ENCODE measurements around the gene FNIP2.

The FNIP2 gene

DNA sequence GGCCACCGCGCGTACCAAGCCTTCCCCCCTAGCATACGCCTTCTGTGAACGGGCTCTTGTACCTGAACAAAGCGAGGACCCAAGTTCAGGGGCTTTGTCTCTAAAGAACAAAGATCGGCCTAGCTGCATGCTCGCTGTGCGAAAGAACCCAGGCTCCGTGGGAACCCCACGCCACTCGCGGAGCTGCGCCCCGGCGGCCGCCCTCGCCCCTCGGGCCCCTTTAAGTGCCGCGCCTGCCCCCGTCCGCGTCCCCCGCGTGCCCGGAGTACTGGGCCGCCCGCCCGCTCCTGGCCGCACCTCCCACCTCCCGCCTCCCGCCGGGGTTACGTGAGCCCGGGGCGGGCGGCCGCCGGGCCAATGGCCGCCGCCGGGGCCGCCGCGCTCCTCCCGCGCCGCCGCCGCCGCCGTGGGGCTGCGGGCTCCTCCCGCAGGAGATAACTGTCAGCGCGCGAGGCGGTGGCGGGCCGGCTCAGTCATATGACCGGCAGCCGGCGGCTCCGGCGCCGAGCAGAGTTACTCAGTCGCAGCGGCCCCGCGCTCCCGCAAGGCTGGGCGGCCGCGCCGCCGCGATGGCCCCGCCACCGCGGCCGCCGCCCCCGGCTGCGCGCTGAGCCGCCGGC is at the start of gene FNIP2:
TSS of gene FNIP2 (plus strand) at position 472 of the 620 bp plus-strand sequence. CDS start 187 bp downstream, outside the sequence.
- Histone ChIP-seq H3K4me1 (ENCODE audit: control insufficient read depth in 1 of 2, insufficient read depth in 2 of 2, low read length in 2 of 2) (peaks cover 22 to 30% of the 10 kb centered on the region in 2 donors), H3K36me3 (ENCODE audit: control insufficient read depth in 1 of 2, insufficient read depth in 2 of 2, low read length in 2 of 2) (no peaks in the 10 kb centered on the region), H3K9ac (ENCODE audit: low read depth in 1 of 2, low read length in 2 of 2) (peak within 1 kb of the TSS; percentile 73 to 90), H3K9me3 (ENCODE audit: control insufficient read depth in 1 of 2, low read length in 2 of 2) (no peaks in the 10 kb centered on the region), H3K27ac (ENCODE audit: low read depth, low read length) (peak within 1 kb of the TSS; percentile 56), H3K4me3 (ENCODE audit: low read depth in 1 of 2, low read length in 2 of 2) (peak within 1 kb of the TSS; percentile 91 to 94), H3K27me3 (ENCODE audit: control insufficient read depth in 1 of 2, insufficient read depth in 2 of 2, low read length in 2 of 2) (no peaks in the 10 kb centered on the region)

GRCh38 chr4:158721680-158722079 is 47.1 kb upstream of the FNIP2 start:
- H3K36me3 ChIP-seq (ENCODE audit: control insufficient read depth in 1 of 2, insufficient read depth in 2 of 2, low read length in 2 of 2): peaks cover 25 to 42% of the 10 kb centered on the region in 2 donors
- no peaks in the 10 kb centered on the region for H3K27me3 ChIP-seq (ENCODE audit: control insufficient read depth in 1 of 2, insufficient read depth in 2 of 2, low read length in 2 of 2)
- H3K4me1 ChIP-seq (ENCODE audit: control insufficient read depth in 1 of 2, insufficient read depth in 2 of 2, low read length in 2 of 2): peaks cover 7 to 11% of the 10 kb centered on the region in 2 donors
- H3K9ac ChIP-seq (ENCODE audit: low read depth in 1 of 2, low read length in 2 of 2): no peak overlapping the region
- peak overlapping the region; percentile 84 to 94 for H3K4me3 ChIP-seq (ENCODE audit: low read depth in 1 of 2, low read length in 2 of 2)
- H3K27ac ChIP-seq (ENCODE audit: low read depth, low read length): no peak overlapping the region
- H3K9me3 ChIP-seq (ENCODE audit: control insufficient read depth in 1 of 2, low read length in 2 of 2): no peaks in the 10 kb centered on the region

GRCh38 chr4:158722291-158722916 is 46.4 kb upstream of the FNIP2 start:
- H3K27ac ChIP-seq (ENCODE audit: low read depth, low read length): peak overlapping the region; percentile 90
- H3K9ac ChIP-seq (ENCODE audit: low read depth in 1 of 2, low read length in 2 of 2): peak overlapping the region; percentile 93 to 97
- H3K4me1 ChIP-seq (ENCODE audit: control insufficient read depth in 1 of 2, insufficient read depth in 2 of 2, low read length in 2 of 2): peaks cover 7 to 11% of the 10 kb centered on the region in 2 donors
- peak overlapping the region; percentile 84 to 94 for H3K4me3 ChIP-seq (ENCODE audit: low read depth in 1 of 2, low read length in 2 of 2)
- peaks cover 20 to 37% of the 10 kb centered on the region in 2 donors for H3K36me3 ChIP-seq (ENCODE audit: control insufficient read depth in 1 of 2, insufficient read depth in 2 of 2, low read length in 2 of 2)
- H3K9me3 ChIP-seq (ENCODE audit: control insufficient read depth in 1 of 2, low read length in 2 of 2): no peaks in the 10 kb centered on the region
- H3K27me3 ChIP-seq (ENCODE audit: control insufficient read depth in 1 of 2, insufficient read depth in 2 of 2, low read length in 2 of 2): no peaks in the 10 kb centered on the region

GRCh38 chr4:158722917-158723793 is 45.7 kb upstream of the FNIP2 start, which contains the start of gene PPID:
PPID (minus strand) TSS chr4:158723396; CDS start chr4:158723288, 108 bp downstream.
- Histone ChIP-seq H3K4me1 (ENCODE audit: control insufficient read depth in 1 of 2, insufficient read depth in 2 of 2, low read length in 2 of 2) (peaks cover 7 to 11% of the 10 kb centered on the region in 2 donors), H3K27ac (ENCODE audit: low read depth, low read length) (peak within 1 kb of the TSS; percentile 90), H3K36me3 (ENCODE audit: control insufficient read depth in 1 of 2, insufficient read depth in 2 of 2, low read length in 2 of 2) (peaks cover 16 to 29% of the 10 kb centered on the region in 2 donors), H3K9me3 (ENCODE audit: control insufficient read depth in 1 of 2, low read length in 2 of 2) (no peaks in the 10 kb centered on the region), H3K27me3 (ENCODE audit: control insufficient read depth in 1 of 2, insufficient read depth in 2 of 2, low read length in 2 of 2) (no peaks in the 10 kb centered on the region), H3K9ac (ENCODE audit: low read depth in 1 of 2, low read length in 2 of 2) (peak within 1 kb of the TSS; percentile 93 to 97), H3K4me3 (ENCODE audit: low read depth in 1 of 2, low read length in 2 of 2) (peak within 1 kb of the TSS; percentile 84 to 94)

- Histone ChIP-seq H3K36me3 (ENCODE audit: control insufficient read depth in 1 of 2, insufficient read depth in 2 of 2, low read length in 2 of 2) (peaks cover 4 to 14% of the 10 kb centered on the region in 2 donors), H3K9ac (ENCODE audit: low read depth in 1 of 2, low read length in 2 of 2) (no peak overlapping the region), H3K27me3 (ENCODE audit: control insufficient read depth in 1 of 2, insufficient read depth in 2 of 2, low read length in 2 of 2) (peaks cover 0 to 4% of the 10 kb centered on the region in 2 donors), H3K9me3 (ENCODE audit: control insufficient read depth in 1 of 2, low read length in 2 of 2) (no peaks in the 10 kb centered on the region), H3K4me1 (ENCODE audit: control insufficient read depth in 1 of 2, insufficient read depth in 2 of 2, low read length in 2 of 2) (peaks cover 7 to 11% of the 10 kb centered on the region in 2 donors), H3K4me3 (ENCODE audit: low read depth in 1 of 2, low read length in 2 of 2) (no peak overlapping the region), H3K27ac (ENCODE audit: low read depth, low read length) (no peak overlapping the region)
Observed at GRCh38 chr4:158724637-158725036, 44.2 kb upstream of the FNIP2 start.

DNA sequence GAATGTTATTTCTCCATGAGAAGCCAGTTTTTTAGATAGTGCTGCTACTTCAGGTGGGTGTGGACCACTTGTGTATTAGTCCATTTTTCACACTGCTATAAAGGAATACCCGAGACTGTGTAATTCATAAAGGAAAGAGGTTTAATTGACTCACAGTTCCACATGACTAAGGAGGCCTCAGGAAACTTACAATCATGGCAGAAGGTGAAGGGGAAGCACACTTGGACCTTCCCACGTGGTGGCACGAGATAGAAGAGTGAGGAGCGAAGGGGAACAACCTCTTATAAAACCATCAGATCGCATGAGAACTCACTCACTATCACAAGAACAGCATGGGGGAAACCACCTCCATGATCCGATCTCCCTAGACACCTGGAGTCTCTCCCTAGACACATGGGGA is 42.2 kb upstream of the FNIP2 start:
- Histone ChIP-seq H3K9me3 (ENCODE audit: control insufficient read depth in 1 of 2, low read length in 2 of 2) (no peaks in the 10 kb centered on the region), H3K4me3 (ENCODE audit: low read depth in 1 of 2, low read length in 2 of 2) (no peak overlapping the region), H3K4me1 (ENCODE audit: control insufficient read depth in 1 of 2, insufficient read depth in 2 of 2, low read length in 2 of 2) (peaks cover 7 to 8% of the 10 kb centered on the region in 2 donors), H3K9ac (ENCODE audit: low read depth in 1 of 2, low read length in 2 of 2) (no peak overlapping the region), H3K27ac (ENCODE audit: low read depth, low read length) (no peak overlapping the region), H3K27me3 (ENCODE audit: control insufficient read depth in 1 of 2, insufficient read depth in 2 of 2, low read length in 2 of 2) (peaks cover 0 to 4% of the 10 kb centered on the region in 2 donors), H3K36me3 (ENCODE audit: control insufficient read depth in 1 of 2, insufficient read depth in 2 of 2, low read length in 2 of 2) (no peaks in the 10 kb centered on the region)

- H3K27ac ChIP-seq (ENCODE audit: low read depth, low read length): no peak overlapping the region
- H3K27me3 ChIP-seq (ENCODE audit: control insufficient read depth in 1 of 2, insufficient read depth in 2 of 2, low read length in 2 of 2): peaks cover 0 to 4% of the 10 kb centered on the region in 2 donors
- H3K4me1 ChIP-seq (ENCODE audit: control insufficient read depth in 1 of 2, insufficient read depth in 2 of 2, low read length in 2 of 2): no peaks in the 10 kb centered on the region
- H3K36me3 ChIP-seq (ENCODE audit: control insufficient read depth in 1 of 2, insufficient read depth in 2 of 2, low read length in 2 of 2): no peaks in the 10 kb centered on the region
- H3K9me3 ChIP-seq (ENCODE audit: control insufficient read depth in 1 of 2, low read length in 2 of 2): no peaks in the 10 kb centered on the region
- no peak overlapping the region for H3K9ac ChIP-seq (ENCODE audit: low read depth in 1 of 2, low read length in 2 of 2)
- H3K4me3 ChIP-seq (ENCODE audit: low read depth in 1 of 2, low read length in 2 of 2): no peak overlapping the region
Observed at GRCh38 chr4:158728236-158728635, 40.6 kb upstream of the FNIP2 start.

- no peaks in the 10 kb centered on the region for H3K9me3 ChIP-seq (ENCODE audit: control insufficient read depth in 1 of 2, low read length in 2 of 2)
- no peaks in the 10 kb centered on the region for H3K36me3 ChIP-seq (ENCODE audit: control insufficient read depth in 1 of 2, insufficient read depth in 2 of 2, low read length in 2 of 2)
- no peak overlapping the region for H3K4me3 ChIP-seq (ENCODE audit: low read depth in 1 of 2, low read length in 2 of 2)
- no peak overlapping the region for H3K9ac ChIP-seq (ENCODE audit: low read depth in 1 of 2, low read length in 2 of 2)
- H3K27me3 ChIP-seq (ENCODE audit: control insufficient read depth in 1 of 2, insufficient read depth in 2 of 2, low read length in 2 of 2): peaks cover 0 to 4% of the 10 kb centered on the region in 2 donors
- H3K27ac ChIP-seq (ENCODE audit: low read depth, low read length): no peak overlapping the region
- no peaks in the 10 kb centered on the region for H3K4me1 ChIP-seq (ENCODE audit: control insufficient read depth in 1 of 2, insufficient read depth in 2 of 2, low read length in 2 of 2)
Observed at GRCh38 chr4:158729716-158730559, 38.9 kb upstream of the FNIP2 start.

DNA sequence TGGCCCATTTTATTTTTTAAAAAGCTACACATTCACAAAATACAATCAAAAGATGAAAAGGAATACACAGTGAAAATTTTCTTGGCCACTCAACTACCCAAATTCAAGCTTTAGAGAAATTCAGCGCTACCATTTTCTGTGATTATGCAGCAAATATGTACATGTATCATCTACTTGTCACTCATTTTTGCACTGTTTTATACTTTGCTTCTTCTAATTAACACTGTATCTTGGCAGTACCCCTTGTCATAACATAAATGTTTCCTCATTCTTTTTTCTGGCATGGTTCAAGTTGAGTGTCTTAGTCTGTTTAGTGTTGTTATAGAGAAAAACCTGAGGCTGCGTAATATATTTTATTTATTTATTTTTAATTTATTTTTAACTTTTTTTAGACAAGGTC is 30.0 kb upstream of the FNIP2 start:
- H3K9me3 ChIP-seq (ENCODE audit: control insufficient read depth in 1 of 2, low read length in 2 of 2): no peaks in the 10 kb centered on the region
- no peaks in the 10 kb centered on the region for H3K27me3 ChIP-seq (ENCODE audit: control insufficient read depth in 1 of 2, insufficient read depth in 2 of 2, low read length in 2 of 2)
- H3K4me3 ChIP-seq (ENCODE audit: low read depth in 1 of 2, low read length in 2 of 2): no peak overlapping the region
- no peak overlapping the region for H3K27ac ChIP-seq (ENCODE audit: low read depth, low read length)
- no peak overlapping the region for H3K9ac ChIP-seq (ENCODE audit: low read depth in 1 of 2, low read length in 2 of 2)
- H3K36me3 ChIP-seq (ENCODE audit: control insufficient read depth in 1 of 2, insufficient read depth in 2 of 2, low read length in 2 of 2): no peaks in the 10 kb centered on the region
- no peaks in the 10 kb centered on the region for H3K4me1 ChIP-seq (ENCODE audit: control insufficient read depth in 1 of 2, insufficient read depth in 2 of 2, low read length in 2 of 2)

Data from duodenal mucosa (tissue), 2 donors.